PC-9 (cell line): Measurements from ENCODE around the gene GORASP2. TPM values are rescaled to one million over a fixed set of nuclear protein-coding genes. Genes with fewer than 3 reads are reported as not detected.

Experiments used
- BruUV-seq: library from RNA; stranded (reverse); fragments of 400-500 nt; replicated peaks from 2 replicates; lab custom pipeline; 2021; lab: Mats Ljungman, UMichigan
- CTCF ChIA-PET: fragments of 300-600 bp; sonication (Branson Sonifier 250); formaldehyde crosslinking; loops from one replicate; lab custom pipeline; 2022; ENCODE audit warnings: antibody characterized with exemption; lab: Charles Lee
- POLR2A ChIA-PET: fragments of 300-600 bp; sonication (Branson Sonifier 250); formaldehyde crosslinking; loops from one replicate; lab custom pipeline; 2022; ENCODE audit warnings: antibody characterized with exemption; ENCODE audit not compliant: unreplicated experiment; lab: Charles Lee
- DNase-seq, 2 experiments: peaks; one replicate each; pipeline versions ENCODE4 v3.0.0 to v3.0.0-alpha.2; 2015 to 2022; ENCODE audit warnings: mixed read lengths in 1 of 2
- H2AFZ ChIP-seq: fragments of 200-600 bp; sonication (generic); 2 replicates; pipeline ENCODE4 v1.8.1; 2017; ENCODE audit warnings: antibody characterized with exemption
- H3F3A ChIP-seq: fragments of 200-600 bp; sonication (generic); 2 replicates; pipeline ENCODE4 v1.8.1; 2017; ENCODE audit warnings: antibody characterized with exemption, mild to moderate bottlenecking, low read depth; ENCODE audit not compliant: insufficient read depth
- H3K27ac ChIP-seq: fragments of 200-600 bp; sonication (generic); 2 replicates; pipeline ENCODE4 v1.6.1; 2016; ENCODE audit warnings: mixed run types
- H3K27me3 ChIP-seq: fragments of 200-600 bp; sonication (generic); 2 replicates; pipeline ENCODE4 v1.6.1; 2016; ENCODE audit warnings: low read depth, mixed run types; ENCODE audit not compliant: insufficient read depth
- H3K36me3 ChIP-seq: fragments of 200-600 bp; sonication (generic); 2 replicates; pipeline ENCODE4 v1.6.1; 2016; ENCODE audit warnings: low read depth, mixed run types
- H3K4me1 ChIP-seq: fragments of 200-600 bp; sonication (generic); replicated peaks from 2 replicates; pipeline ENCODE4 v1.6.1; 2016; ENCODE audit warnings: mixed run types; ENCODE audit not compliant: insufficient read depth
- H3K4me2 ChIP-seq: fragments of 200-600 bp; sonication (generic); 2 replicates; pipeline ENCODE4 v1.6.1; 2017; ENCODE audit warnings: mixed run types
- H3K4me3 ChIP-seq: fragments of 200-600 bp; sonication (generic); 2 replicates; pipeline ENCODE4 v1.6.1; 2016; ENCODE audit warnings: mixed run types
- H3K79me2 ChIP-seq: fragments of 200-600 bp; sonication (generic); 2 replicates; pipeline ENCODE4 v1.6.1; 2017; ENCODE audit warnings: low read depth, mixed run types
- H3K9me2 ChIP-seq: fragments of 200-600 bp; sonication (generic); 2 replicates; pipeline ENCODE4 v1.8.1; 2017; ENCODE audit warnings: mild to moderate bottlenecking; ENCODE audit not compliant: insufficient read depth
- H3K9me3 ChIP-seq: fragments of 200-600 bp; sonication (generic); 2 replicates; pipeline ENCODE4 v1.8.1; 2016; ENCODE audit warnings: low read depth; ENCODE audit not compliant: insufficient read depth
- H4K20me1 ChIP-seq: fragments of 200-600 bp; sonication (generic); 2 replicates; pipeline ENCODE4 v1.8.1; 2017; ENCODE audit not compliant: insufficient read depth
- EZH2 ChIP-seq: fragments of 200-600 bp; sonication (generic); IDR thresholded peaks from 2 replicates; pipeline ENCODE4 v1.8.0; 2017; ENCODE audit warnings: antibody characterized with exemption, low read depth
- intact Hi-C: fragments of 100-400 bp; cut with micrococcal nuclease; formaldehyde crosslinking; loops from one replicate; pipeline ENCODE4 v1.10.0; 2022; ENCODE audit not compliant: unreplicated experiment
- total RNA-seq: library from RNA; stranded (reverse); gene quantifications from 2 replicates; pipeline ENCODE4 v1.2.3, GENCODE V29; 2021
- TF ChIP-seq, protein P1 (sequence below): fragments of 200-600 bp; sonication (generic); conservative IDR thresholded peaks from 2 replicates; pipeline ENCODE4 v1.6.1; 2017; ENCODE audit warnings: mixed run types, antibody characterized with exemption, mild to moderate bottlenecking, moderate library complexity

GORASP2 gene
- total RNA-seq, 1 experiment from 2014 or later = 110 TPM

DNA sequence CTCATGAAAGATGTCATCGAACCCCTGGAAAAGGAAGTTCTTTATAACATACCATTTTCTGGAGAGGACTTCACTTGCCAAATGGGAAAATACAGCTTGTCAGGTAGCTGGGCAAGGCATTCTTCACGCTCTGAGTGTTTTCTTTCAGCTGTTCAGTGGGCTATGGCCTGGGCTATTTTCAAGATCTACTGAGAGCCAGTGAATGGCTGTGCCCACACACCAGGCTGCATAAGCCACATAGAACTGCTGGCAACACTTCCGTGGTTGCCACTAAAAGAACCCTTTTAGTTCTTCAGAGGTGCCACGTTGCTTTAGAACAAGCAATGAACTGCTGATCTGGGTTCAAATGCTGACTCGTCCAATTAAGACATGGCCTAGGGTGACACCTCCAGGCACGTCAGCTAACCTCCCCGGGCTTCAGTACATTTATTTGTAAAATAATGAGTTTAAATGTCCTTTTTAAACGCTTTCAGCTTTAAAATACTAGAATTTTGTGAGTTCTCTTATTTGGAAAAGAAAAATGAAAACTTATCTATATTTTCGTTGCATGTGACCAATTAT is 36.6 kb upstream of the GORASP2 start:
- intact Hi-C loops = no loop called here
- no peak for DNase-seq
- H3K36me3 ChIP-seq = no peaks in the 10 kb centered on the region
- H3K27me3 ChIP-seq = no peaks in the 10 kb centered on the region; the same call in 1 of the 2 replicates
- H3K4me3 ChIP-seq = no peak overlapping the region
- no peaks in the 10 kb centered on the region for H3K4me1 ChIP-seq
- no peak overlapping the region for H3K27ac ChIP-seq
- TF ChIP-seq, protein P1, sequence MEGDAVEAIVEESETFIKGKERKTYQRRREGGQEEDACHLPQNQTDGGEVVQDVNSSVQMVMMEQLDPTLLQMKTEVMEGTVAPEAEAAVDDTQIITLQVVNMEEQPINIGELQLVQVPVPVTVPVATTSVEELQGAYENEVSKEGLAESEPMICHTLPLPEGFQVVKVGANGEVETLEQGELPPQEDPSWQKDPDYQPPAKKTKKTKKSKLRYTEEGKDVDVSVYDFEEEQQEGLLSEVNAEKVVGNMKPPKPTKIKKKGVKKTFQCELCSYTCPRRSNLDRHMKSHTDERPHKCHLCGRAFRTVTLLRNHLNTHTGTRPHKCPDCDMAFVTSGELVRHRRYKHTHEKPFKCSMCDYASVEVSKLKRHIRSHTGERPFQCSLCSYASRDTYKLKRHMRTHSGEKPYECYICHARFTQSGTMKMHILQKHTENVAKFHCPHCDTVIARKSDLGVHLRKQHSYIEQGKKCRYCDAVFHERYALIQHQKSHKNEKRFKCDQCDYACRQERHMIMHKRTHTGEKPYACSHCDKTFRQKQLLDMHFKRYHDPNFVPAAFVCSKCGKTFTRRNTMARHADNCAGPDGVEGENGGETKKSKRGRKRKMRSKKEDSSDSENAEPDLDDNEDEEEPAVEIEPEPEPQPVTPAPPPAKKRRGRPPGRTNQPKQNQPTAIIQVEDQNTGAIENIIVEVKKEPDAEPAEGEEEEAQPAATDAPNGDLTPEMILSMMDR = no peak
- TF ChIP-seq EZH2 = no peak
- no peaks in the 10 kb centered on the region for H3F3A ChIP-seq
- no peaks in the 10 kb centered on the region for H4K20me1 ChIP-seq
- H3K79me2 ChIP-seq = no peaks in the 10 kb centered on the region
- BruUV-seq = no TSS peak
- no peaks in the 10 kb centered on the region for H3K9me2 ChIP-seq
- ChIA-PET CTCF (no interaction called here), POLR2A (no interaction called here)
- H3K4me2 ChIP-seq = no peak overlapping the region
- H3K9me3 ChIP-seq = no peaks in the 10 kb centered on the region
- H2AFZ ChIP-seq = no peak overlapping the region

DNA sequence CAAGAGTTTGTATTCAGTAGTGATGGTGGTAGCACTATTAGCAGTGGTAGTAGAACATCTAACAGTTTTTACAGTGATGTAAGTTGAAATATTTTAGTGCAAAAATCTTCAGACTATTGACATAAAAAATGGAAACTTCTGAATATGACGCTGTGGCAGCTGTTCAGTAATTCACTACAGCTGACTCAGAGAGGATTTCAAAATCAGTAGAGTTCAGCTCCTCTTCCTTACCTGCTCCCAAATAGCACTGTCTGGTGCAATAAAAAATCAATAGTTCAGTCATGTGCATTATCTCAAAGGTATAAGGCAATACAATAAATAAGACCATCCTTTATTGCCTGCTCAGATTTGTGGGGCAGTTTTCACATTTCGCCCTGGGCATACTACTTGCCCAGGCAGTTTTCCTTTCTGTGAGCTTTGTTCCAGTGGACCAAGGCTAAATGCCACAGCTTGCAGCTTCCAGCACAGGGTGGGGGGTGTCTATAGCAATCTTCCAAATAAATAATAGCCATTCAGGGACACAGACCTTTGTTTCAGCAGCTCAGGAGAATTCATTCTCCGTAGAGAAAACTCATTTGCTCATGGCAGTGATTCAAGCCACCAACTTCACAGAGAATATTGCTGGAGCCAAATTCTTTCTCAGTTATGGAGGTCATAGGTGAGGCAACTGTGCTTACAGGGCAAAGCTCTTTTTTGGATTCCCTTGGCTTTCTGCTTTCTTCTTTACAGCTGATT is 33.9 kb upstream of the GORASP2 start:
- H3K4me3 ChIP-seq = no peak overlapping the region
- H3K4me2 ChIP-seq = no peak overlapping the region
- POLR2A ChIA-PET = interaction anchor here (0.6 kb wide), 1 partner anchor 36 kb away, joined by 4 read pairs; no protein-coding TSS in a partner anchor
- BruUV-seq = no TSS peak
- H3K9me2 ChIP-seq = no peaks in the 10 kb centered on the region
- H3K36me3 ChIP-seq = no peaks in the 10 kb centered on the region
- TF ChIP-seq, protein P1 = no peak
- TF ChIP-seq EZH2 = no peak
- no peak overlapping the region for H2AFZ ChIP-seq
- no peaks in the 10 kb centered on the region for H4K20me1 ChIP-seq
- CTCF ChIA-PET = interaction anchor here (0.6 kb wide), 1 partner anchor 216 kb away, joined by 4 read pairs; no protein-coding TSS in a partner anchor
- intact Hi-C loops = no loop called here
- no peak overlapping the region for H3K27ac ChIP-seq
- no peak for DNase-seq
- no peaks in the 10 kb centered on the region for H3K9me3 ChIP-seq
- H3K79me2 ChIP-seq = no peaks in the 10 kb centered on the region
- H3F3A ChIP-seq = no peaks in the 10 kb centered on the region
- no peaks in the 10 kb centered on the region for H3K4me1 ChIP-seq
- H3K27me3 ChIP-seq = no peaks in the 10 kb centered on the region; the same call in 1 of the 2 replicates

DNA sequence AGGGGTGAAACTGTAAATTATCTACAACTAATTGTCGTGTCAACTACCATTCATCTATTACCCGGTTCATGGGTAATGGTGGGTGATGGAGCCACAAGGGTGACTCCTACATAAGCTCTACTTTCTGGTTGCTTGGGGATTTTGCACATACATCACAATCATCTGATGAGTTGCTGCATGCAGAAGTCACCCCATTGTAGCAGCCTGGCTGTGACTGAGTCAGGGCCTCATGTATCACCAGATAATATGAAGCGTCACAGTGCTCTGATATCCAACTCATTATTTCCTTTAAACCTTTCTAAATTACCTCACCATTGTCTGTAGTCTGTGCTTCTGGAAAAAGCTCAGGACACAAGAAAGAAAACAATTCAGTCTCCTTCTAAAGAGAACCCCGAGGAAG is 32.4 kb upstream of the GORASP2 start:
- no peak overlapping the region for H3K4me2 ChIP-seq
- ChIA-PET POLR2A (no interaction called here), CTCF (no interaction called here)
- H3K9me2 ChIP-seq = no peaks in the 10 kb centered on the region
- H3K27me3 ChIP-seq = no peaks in the 10 kb centered on the region; the same call in 1 of the 2 replicates
- H3F3A ChIP-seq = no peaks in the 10 kb centered on the region
- no peaks in the 10 kb centered on the region for H4K20me1 ChIP-seq
- no TSS peak for BruUV-seq
- H3K79me2 ChIP-seq = no peaks in the 10 kb centered on the region
- H2AFZ ChIP-seq = no peak overlapping the region
- TF ChIP-seq EZH2 = no peak
- TF ChIP-seq, protein P1 = no peak
- no peak overlapping the region for H3K4me3 ChIP-seq
- DNase-seq = no peak
- no peaks in the 10 kb centered on the region for H3K9me3 ChIP-seq
- intact Hi-C loops = no loop called here
- no peaks in the 10 kb centered on the region for H3K36me3 ChIP-seq
- no peak overlapping the region for H3K27ac ChIP-seq
- H3K4me1 ChIP-seq = no peaks in the 10 kb centered on the region
